IMR-90 (cell line): ENCODE data around the gene HNRNPAB. TPM values are rescaled to one million over a fixed set of nuclear protein-coding genes. Genes with fewer than 3 reads are reported as not detected.

Experiments used
- ATAC-seq: fragments of 200-7000 bp; cut with Tn5 transposase; 2 replicates; pipeline ENCODE4 v1.9.1; 2020; ENCODE audit warnings: low read depth, mild to moderate bottlenecking, moderate library complexity
- BruUV-seq: library from RNA; stranded (reverse); fragments of 400-500 nt; replicated peaks from 2 replicates; lab custom pipeline; 2021; lab: Mats Ljungman, UMichigan
- CTCF ChIA-PET: fragments of 300-600 bp; formaldehyde crosslinking; extraction: SDS; loops from one replicate; lab custom pipeline; 2021; ENCODE audit warnings: antibody characterized with exemption; lab: Yijun Ruan, JAX
- POLR2A ChIA-PET: fragments of 300-600 bp; sonication (Branson Sonifier 250); formaldehyde crosslinking; loops from one replicate; lab custom pipeline; 2022; ENCODE audit warnings: antibody characterized with exemption; ENCODE audit not compliant: unreplicated experiment; lab: Charles Lee
- DNase-seq: peaks from one replicate; pipeline ENCODE4 v3.0.0; 2013
- H2AFZ ChIP-seq: replicated peaks from 2 replicates; pipeline ENCODE3; 2013; ENCODE audit warnings: low read length, mild to moderate bottlenecking; ENCODE audit not compliant: poor library complexity
- H2AK5ac ChIP-seq: 2 replicates; pipeline ENCODE4 v1.6.1; 2013; ENCODE audit warnings: low read depth, low read length, inconsistent platforms
- H2AK9ac ChIP-seq: replicated peaks from 2 replicates; pipeline ENCODE3; 2013; ENCODE audit warnings: mild to moderate bottlenecking, low read depth, low read length, moderate library complexity; ENCODE audit not compliant: poor library complexity
- H2BK120ac ChIP-seq: 2 replicates; pipeline ENCODE4 v1.6.1; 2013; ENCODE audit warnings: low read depth, low read length, inconsistent platforms
- H2BK15ac ChIP-seq: 3 replicates; pipeline ENCODE4 v1.6.1; 2013; ENCODE audit warnings: low read depth, low read length, inconsistent platforms
- H2BK20ac ChIP-seq: 2 replicates; pipeline ENCODE4 v1.6.1; 2013; ENCODE audit warnings: low read depth, mild to moderate bottlenecking, inconsistent platforms, low read length, moderate library complexity
- H2BK5ac ChIP-seq: 2 replicates; pipeline ENCODE4 v1.6.1; 2013; ENCODE audit warnings: mild to moderate bottlenecking, low read depth, low read length, inconsistent platforms; ENCODE audit not compliant: poor library complexity, severe bottlenecking
- H3K14ac ChIP-seq: replicated peaks from 2 replicates; pipeline ENCODE4 v1.6.1; 2013; ENCODE audit warnings: low read depth, low read length, inconsistent platforms
- H3K18ac ChIP-seq: 2 replicates; pipeline ENCODE4 v1.6.1; 2013; ENCODE audit warnings: low read depth, low read length, control low read depth
- H3K23ac ChIP-seq: 2 replicates; pipeline ENCODE4 v1.6.1; 2013; ENCODE audit warnings: low read depth, low read length, inconsistent platforms
- H3K27ac ChIP-seq: 2 replicates; pipeline ENCODE4 v1.5.1; 2013; ENCODE audit warnings: mild to moderate bottlenecking, control low read depth, low read length; ENCODE audit not compliant: insufficient read depth
- H3K27me3 ChIP-seq: 2 replicates; pipeline ENCODE4 v1.6.1; 2013; ENCODE audit warnings: low read length; ENCODE audit not compliant: control insufficient read depth, insufficient read depth
- H3K36me3 ChIP-seq: 2 replicates; pipeline ENCODE4 v1.6.1; 2013; ENCODE audit warnings: low read length, mixed read lengths; ENCODE audit not compliant: control insufficient read depth, insufficient read depth
- H3K4ac ChIP-seq: 2 replicates; pipeline ENCODE4 v1.6.1; 2013; ENCODE audit warnings: low read depth, low read length, inconsistent platforms
- H3K4me1 ChIP-seq: 2 replicates; pipeline ENCODE4 v1.6.1; 2013; ENCODE audit warnings: low read length, mixed read lengths; ENCODE audit not compliant: control insufficient read depth, insufficient read depth
- H3K4me2 ChIP-seq: 2 replicates; pipeline ENCODE4 v1.6.1; 2013; ENCODE audit warnings: low read depth, mild to moderate bottlenecking, control low read depth, low read length, moderate library complexity
- H3K4me3 ChIP-seq: 2 replicates; pipeline ENCODE4 v1.5.1; 2013; ENCODE audit warnings: low read depth, mild to moderate bottlenecking, control low read depth, low read length, moderate library complexity; ENCODE audit not compliant: insufficient read depth
- H3K56ac ChIP-seq: 2 replicates; pipeline ENCODE4 v1.6.1; 2013; ENCODE audit warnings: low read length, inconsistent platforms; ENCODE audit not compliant: insufficient read depth; ENCODE audit errors: extremely low read depth
- H3K79me1 ChIP-seq, 2 experiments: 2 replicates each; pipeline ENCODE4 v1.6.1; 2013; ENCODE audit warnings: low read length in 2 of 2, inconsistent platforms in 1 of 2, low read depth in 1 of 2
- H3K9ac ChIP-seq: 2 replicates; pipeline ENCODE4 v1.6.1; 2013; ENCODE audit warnings: low read depth, low read length, control low read depth
- H3K9me1 ChIP-seq: 2 replicates; pipeline ENCODE4 v1.6.1; 2013; ENCODE audit warnings: low read length, inconsistent platforms; ENCODE audit not compliant: insufficient read depth
- H3K9me3 ChIP-seq: 2 replicates; pipeline ENCODE4 v1.6.1; 2013; ENCODE audit warnings: low read length; ENCODE audit not compliant: control insufficient read depth, insufficient read depth
- H4K20me1 ChIP-seq: 2 replicates; pipeline ENCODE4 v1.6.1; 2013; ENCODE audit warnings: low read length, inconsistent platforms; ENCODE audit not compliant: insufficient read depth
- H4K5ac ChIP-seq: 2 replicates; pipeline ENCODE4 v1.6.1; 2013; ENCODE audit warnings: mild to moderate bottlenecking, low read depth, low read length, control low read depth
- H4K8ac ChIP-seq, 2 experiments: 2 replicates each; pipeline ENCODE4 v1.6.1; 2013; ENCODE audit warnings: low read depth in 2 of 2, low read length in 2 of 2, control low read depth in 1 of 2, inconsistent platforms in 1 of 2
- H4K91ac ChIP-seq: 2 replicates; pipeline ENCODE4 v1.6.1; 2013; ENCODE audit warnings: low read depth, low read length, inconsistent platforms; ENCODE audit not compliant: insufficient read depth
- BHLHE40 ChIP-seq: fragments of 150-350 bp; IDR thresholded peaks from 2 replicates; pipeline ENCODE4 v1.6.1; 2016; ENCODE audit warnings: mild to moderate bottlenecking, low read depth, low read length
- FOS ChIP-seq: fragments of 150-350 bp; IDR thresholded peaks from 2 replicates; pipeline ENCODE4 v1.6.1; 2016; ENCODE audit warnings: low read depth, low read length
- RAD21 ChIP-seq: IDR thresholded peaks from 2 replicates; pipeline ENCODE4 v1.6.1; 2012; ENCODE audit warnings: low read length, improper control_type of control experiment
- RFX5 ChIP-seq: IDR thresholded peaks from 2 replicates; pipeline ENCODE4 v1.8.0; 2012; ENCODE audit warnings: low read depth, mild to moderate bottlenecking, low read length, moderate library complexity
- WGBS, 2 experiments: methylation state at CpG; one replicate each; pipeline versions ENCODE4 v1.1.5 to v1.1.7; 2013; ENCODE audit warnings: missing lambda C conversion rate in 2 of 2; ENCODE audit not compliant: insufficient read length in 1 of 2; ENCODE audit errors: extremely low coverage in 2 of 2; 5-methylcytosine and 5-hydroxymethylcytosine counted together
- dilution Hi-C: fragments of 300-500 bp; cut with HindIII; formaldehyde crosslinking; loops from one replicate; pipeline ENCODE4 v1.14.3; 2018; ENCODE audit warnings: low sequenced_read_pairs; ENCODE audit not compliant: unreplicated experiment
- in situ Hi-C: fragments of 300-500 bp; cut with MboI; formaldehyde crosslinking; loops from 3 replicates; pipeline ENCODE4 v1.14.3; 2019; ENCODE audit warnings: low sequenced_read_pairs, inconsistent platforms, mixed read lengths
- intact Hi-C: fragments of 100-400 bp; cut with micrococcal nuclease; formaldehyde crosslinking; loops from 2 replicates; pipeline ENCODE4 v1.10.0; 2022
- polyA plus RNA-seq, 3 experiments: library from polyadenylated mRNA; depleted of rRNA; stranded (reverse); fragments of >200 nt; gene quantifications; 2 replicates each; pipeline ENCODE4 v1.2.3, GENCODE V29; 2012; ENCODE audit warnings: low replicate concordance in 1 of 3
- total RNA-seq: library from RNA; depleted of rRNA; stranded (reverse); fragments of >200 nt; gene quantifications from 2 replicates; pipeline ENCODE4 v1.2.3, GENCODE V29; 2012

HNRNPAB gene
- total and polyA plus RNA-seq, 2 of the 4 experiments (the other 2 are of a cell fraction) = 32.1 to 128 TPM

GRCh38 chr5:178216779-178217178, 12.4 kb downstream of the HNRNPAB start:
- no peak overlapping the region for H3K14ac ChIP-seq
- no peak overlapping the region for H4K5ac ChIP-seq
- H2BK20ac ChIP-seq = no peak overlapping the region
- H3K9me1 ChIP-seq = peaks cover 10% of the 10 kb centered on the region
- WGBS, 2 experiments = no CpG with 5 or more reads among the region's 3 CpGs
- H4K8ac ChIP-seq = no peak overlapping the region
- H3K36me3 ChIP-seq = peaks cover 54% of the 10 kb centered on the region
- no peak overlapping the region for H2AK9ac ChIP-seq
- H3K27me3 ChIP-seq = no peaks in the 10 kb centered on the region
- H3K27ac ChIP-seq = no peak overlapping the region
- dilution Hi-C loops (no loop called here), in situ Hi-C loops (no loop called here), intact Hi-C loops (no loop called here)
- CTCF ChIA-PET = no interaction called here
- H2AK5ac ChIP-seq = no peak overlapping the region
- no peak overlapping the region for H3K4ac ChIP-seq
- H3K18ac ChIP-seq = no peak overlapping the region
- TF ChIP-seq RFX5 (no peak), BHLHE40 (no peak), RAD21 (no peak), FOS (no peak)
- H3K56ac ChIP-seq = no peak overlapping the region
- H3K79me1 ChIP-seq = peaks cover 10 to 38% of the 10 kb centered on the region in 2 experiments
- BruUV-seq = no TSS peak
- no peak overlapping the region for H3K4me3 ChIP-seq
- H3K4me2 ChIP-seq = no peak overlapping the region
- H4K20me1 ChIP-seq = peaks cover 32% of the 10 kb centered on the region
- no peak overlapping the region for H2BK120ac ChIP-seq
- no peaks in the 10 kb centered on the region for H3K9me3 ChIP-seq
- H3K23ac ChIP-seq = no peak overlapping the region
- no peak overlapping the region for H2BK15ac ChIP-seq
- H3K9ac ChIP-seq = no peak overlapping the region
- H2AFZ ChIP-seq = no peak overlapping the region
- no peak for DNase-seq
- POLR2A ChIA-PET = no interaction called here
- no peaks in the 10 kb centered on the region for H3K4me1 ChIP-seq
- ATAC-seq = no peak
- H2BK5ac ChIP-seq = no peak overlapping the region
- H4K91ac ChIP-seq = no peak overlapping the region
